Stomach (tissue), 4 donors: ENCODE data around the gene SNX32.

Experiments
- POLR2A ChIP-seq, 4 donors: fragments of 450-650 bp; IDR thresholded peaks; one replicate each; pipeline ENCODE4 v1.6.1; 2016; ENCODE audit warnings: antibody characterized with exemption in 4 of 4, control low read depth in 2 of 4, mild to moderate bottlenecking in 1 of 4, moderate library complexity in 1 of 4
- POLR2AphosphoS5 ChIP-seq, 3 donors: sonication (generic); formaldehyde crosslinking; IDR thresholded peaks; one replicate each; pipeline ENCODE4 v1.6.1; 2016; ENCODE audit warnings: antibody characterized with exemption in 3 of 3
- TF ChIP-seq, protein P1 (sequence below), 7 experiments: fragments of 450-650 bp in 4 of 7; fragments of 200-600 bp in 3 of 7; sonication (generic) in 3 of 7; IDR thresholded peaks; one replicate each; pipeline ENCODE4 v1.5.1; 2016 to 2019; ENCODE audit warnings: antibody characterized with exemption in 7 of 7, control low read depth in 2 of 7, mild to moderate bottlenecking in 1 of 7

DNA sequence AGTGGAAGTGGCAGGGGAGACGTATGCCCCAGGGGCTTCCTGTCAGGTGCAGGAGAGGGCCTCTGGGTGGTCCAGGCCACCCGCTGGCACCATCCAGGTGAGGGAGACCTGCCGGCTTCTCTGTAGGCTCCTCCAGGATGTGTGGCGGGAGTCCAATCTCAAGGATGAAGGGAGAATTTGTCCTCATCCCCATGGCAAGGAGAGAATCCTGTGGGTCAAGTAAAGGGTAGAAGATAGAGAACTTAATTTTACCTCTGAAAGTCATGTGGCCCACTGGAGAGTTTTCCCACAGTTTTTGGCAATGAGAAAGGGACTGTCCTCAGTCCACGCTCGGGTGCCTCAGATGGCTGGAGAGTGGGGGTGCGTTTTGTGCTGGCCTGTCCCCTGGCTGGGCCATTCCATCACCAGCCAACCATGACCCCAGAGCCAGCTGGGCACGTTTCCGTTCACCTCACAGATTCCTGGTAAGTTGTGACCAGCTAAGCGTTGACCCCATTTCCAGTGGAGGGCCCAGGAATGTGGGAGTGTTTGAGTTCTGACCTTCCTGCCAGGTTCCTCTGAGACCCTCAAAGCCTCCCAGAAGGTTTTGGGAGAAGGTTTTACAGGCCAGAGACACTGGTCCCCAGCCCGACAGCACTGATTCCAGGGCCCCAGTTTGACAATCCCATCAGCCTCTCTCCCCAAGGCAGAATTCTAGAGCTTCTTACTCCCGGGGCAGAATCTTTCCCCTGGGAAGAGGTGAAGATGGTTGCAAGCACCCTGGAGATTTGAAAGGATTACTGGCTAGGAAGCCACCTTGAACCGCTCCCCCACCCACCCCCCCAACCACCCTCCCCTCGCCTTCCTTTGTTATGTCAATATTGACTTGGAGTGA lies 44.3 kb upstream of the SNX32 start:
- TF ChIP-seq, protein P1, sequence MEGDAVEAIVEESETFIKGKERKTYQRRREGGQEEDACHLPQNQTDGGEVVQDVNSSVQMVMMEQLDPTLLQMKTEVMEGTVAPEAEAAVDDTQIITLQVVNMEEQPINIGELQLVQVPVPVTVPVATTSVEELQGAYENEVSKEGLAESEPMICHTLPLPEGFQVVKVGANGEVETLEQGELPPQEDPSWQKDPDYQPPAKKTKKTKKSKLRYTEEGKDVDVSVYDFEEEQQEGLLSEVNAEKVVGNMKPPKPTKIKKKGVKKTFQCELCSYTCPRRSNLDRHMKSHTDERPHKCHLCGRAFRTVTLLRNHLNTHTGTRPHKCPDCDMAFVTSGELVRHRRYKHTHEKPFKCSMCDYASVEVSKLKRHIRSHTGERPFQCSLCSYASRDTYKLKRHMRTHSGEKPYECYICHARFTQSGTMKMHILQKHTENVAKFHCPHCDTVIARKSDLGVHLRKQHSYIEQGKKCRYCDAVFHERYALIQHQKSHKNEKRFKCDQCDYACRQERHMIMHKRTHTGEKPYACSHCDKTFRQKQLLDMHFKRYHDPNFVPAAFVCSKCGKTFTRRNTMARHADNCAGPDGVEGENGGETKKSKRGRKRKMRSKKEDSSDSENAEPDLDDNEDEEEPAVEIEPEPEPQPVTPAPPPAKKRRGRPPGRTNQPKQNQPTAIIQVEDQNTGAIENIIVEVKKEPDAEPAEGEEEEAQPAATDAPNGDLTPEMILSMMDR (IDR thresholded peaks at IDR 0.05): no peak
- no peak for TF ChIP-seq POLR2A (IDR thresholded peaks at IDR 0.05)
- TF ChIP-seq POLR2AphosphoS5 (IDR thresholded peaks at IDR 0.05): no peak
